ENCODE data around the gene RABGAP1L. TPM values are rescaled to one million over a fixed set of nuclear protein-coding genes. Genes with fewer than 3 reads are reported as not detected.

RABGAP1L gene
- total RNA-seq, 1 experiment from 2014 or later, result 76.9 TPM

DNA sequence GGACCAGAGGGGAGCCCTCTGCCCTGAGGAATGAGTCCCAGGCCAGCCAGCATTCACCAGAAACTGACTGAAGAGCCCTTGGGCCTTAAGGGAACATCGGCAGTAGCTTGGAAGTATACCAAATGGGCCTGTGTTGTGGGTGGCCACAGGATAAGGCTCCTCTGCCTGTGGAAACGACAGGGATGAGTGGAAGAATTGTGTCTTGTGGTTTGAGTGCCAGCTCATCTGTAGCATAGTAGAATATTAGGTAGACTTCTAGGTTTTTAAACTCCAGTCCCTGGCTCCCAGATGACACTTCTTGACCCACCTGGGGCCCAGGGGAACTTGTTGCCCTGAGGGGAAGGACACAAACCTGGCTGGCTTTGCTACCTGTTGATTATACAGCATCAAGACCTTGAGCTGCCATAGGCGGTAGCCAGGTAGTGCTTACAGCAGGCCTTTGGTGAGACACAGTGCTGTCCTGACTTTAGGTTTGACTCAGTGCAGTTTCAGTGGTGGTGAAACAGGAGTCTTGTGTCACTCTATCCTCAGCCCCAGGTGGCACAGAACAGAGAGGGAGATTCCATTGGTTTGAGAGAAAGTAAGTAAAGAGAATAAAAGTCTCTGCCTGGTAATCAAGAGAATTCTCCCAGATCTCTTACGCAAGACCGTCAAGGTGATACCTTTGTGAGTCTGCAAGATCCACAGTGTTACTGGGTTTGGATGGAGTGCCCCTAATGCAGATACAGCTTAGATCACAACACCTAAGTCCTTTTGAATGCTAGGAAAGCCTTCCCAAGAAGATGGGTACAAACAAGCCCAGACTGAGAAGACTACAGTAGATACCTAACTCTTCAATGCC lies 50.2 kb downstream of the RABGAP1L start:
- H3K9me3 Mint-ChIP-seq, result peaks cover 40% of the 10 kb centered on the region
- POLR2A ChIA-PET, result no interaction called here
- no peak for ATAC-seq
- CTCF ChIA-PET, result no interaction called here
- DNase-seq (ENCODE audit: low spot score), result no peak
- TF ChIP-seq SMAD3 (CRISPR knock-in tag; IDR thresholded peaks at IDR 0.05; ENCODE audit: borderline replicate concordance), result no peak
- TF ChIP-seq, protein P1, sequence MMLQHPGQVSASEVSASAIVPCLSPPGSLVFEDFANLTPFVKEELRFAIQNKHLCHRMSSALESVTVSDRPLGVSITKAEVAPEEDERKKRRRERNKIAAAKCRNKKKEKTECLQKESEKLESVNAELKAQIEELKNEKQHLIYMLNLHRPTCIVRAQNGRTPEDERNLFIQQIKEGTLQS (CRISPR knock-in tag; conservative IDR thresholded peaks at IDR 0.05), result no peak
- TF ChIP-seq GRHL2 (CRISPR knock-in tag; IDR thresholded peaks at IDR 0.05; ENCODE audit: insufficient replicate concordance, severe bottlenecking), result no peak
- TF ChIP-seq, protein P2, sequence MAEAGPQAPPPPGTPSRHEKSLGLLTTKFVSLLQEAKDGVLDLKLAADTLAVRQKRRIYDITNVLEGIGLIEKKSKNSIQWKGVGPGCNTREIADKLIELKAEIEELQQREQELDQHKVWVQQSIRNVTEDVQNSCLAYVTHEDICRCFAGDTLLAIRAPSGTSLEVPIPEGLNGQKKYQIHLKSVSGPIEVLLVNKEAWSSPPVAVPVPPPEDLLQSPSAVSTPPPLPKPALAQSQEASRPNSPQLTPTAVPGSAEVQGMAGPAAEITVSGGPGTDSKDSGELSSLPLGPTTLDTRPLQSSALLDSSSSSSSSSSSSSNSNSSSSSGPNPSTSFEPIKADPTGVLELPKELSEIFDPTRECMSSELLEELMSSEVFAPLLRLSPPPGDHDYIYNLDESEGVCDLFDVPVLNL (CRISPR knock-in tag; IDR thresholded peaks at IDR 0.05; ENCODE audit: borderline replicate concordance, low read depth), result no peak
- TF ChIP-seq, protein P3, sequence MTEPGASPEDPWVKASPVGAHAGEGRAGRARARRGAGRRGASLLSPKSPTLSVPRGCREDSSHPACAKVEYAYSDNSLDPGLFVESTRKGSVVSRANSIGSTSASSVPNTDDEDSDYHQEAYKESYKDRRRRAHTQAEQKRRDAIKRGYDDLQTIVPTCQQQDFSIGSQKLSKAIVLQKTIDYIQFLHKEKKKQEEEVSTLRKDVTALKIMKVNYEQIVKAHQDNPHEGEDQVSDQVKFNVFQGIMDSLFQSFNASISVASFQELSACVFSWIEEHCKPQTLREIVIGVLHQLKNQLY (CRISPR knock-in tag; IDR thresholded peaks at IDR 0.05), result no peak
- no peak for TF ChIP-seq ZNF423 (CRISPR knock-in tag; IDR thresholded peaks at IDR 0.05)
- no peak for TF ChIP-seq ATF1 (CRISPR knock-in tag; IDR thresholded peaks at IDR 0.05)
- no peak for TF ChIP-seq SOX15 (CRISPR knock-in tag; IDR thresholded peaks at IDR 0.05)
- TF ChIP-seq, protein P4, sequence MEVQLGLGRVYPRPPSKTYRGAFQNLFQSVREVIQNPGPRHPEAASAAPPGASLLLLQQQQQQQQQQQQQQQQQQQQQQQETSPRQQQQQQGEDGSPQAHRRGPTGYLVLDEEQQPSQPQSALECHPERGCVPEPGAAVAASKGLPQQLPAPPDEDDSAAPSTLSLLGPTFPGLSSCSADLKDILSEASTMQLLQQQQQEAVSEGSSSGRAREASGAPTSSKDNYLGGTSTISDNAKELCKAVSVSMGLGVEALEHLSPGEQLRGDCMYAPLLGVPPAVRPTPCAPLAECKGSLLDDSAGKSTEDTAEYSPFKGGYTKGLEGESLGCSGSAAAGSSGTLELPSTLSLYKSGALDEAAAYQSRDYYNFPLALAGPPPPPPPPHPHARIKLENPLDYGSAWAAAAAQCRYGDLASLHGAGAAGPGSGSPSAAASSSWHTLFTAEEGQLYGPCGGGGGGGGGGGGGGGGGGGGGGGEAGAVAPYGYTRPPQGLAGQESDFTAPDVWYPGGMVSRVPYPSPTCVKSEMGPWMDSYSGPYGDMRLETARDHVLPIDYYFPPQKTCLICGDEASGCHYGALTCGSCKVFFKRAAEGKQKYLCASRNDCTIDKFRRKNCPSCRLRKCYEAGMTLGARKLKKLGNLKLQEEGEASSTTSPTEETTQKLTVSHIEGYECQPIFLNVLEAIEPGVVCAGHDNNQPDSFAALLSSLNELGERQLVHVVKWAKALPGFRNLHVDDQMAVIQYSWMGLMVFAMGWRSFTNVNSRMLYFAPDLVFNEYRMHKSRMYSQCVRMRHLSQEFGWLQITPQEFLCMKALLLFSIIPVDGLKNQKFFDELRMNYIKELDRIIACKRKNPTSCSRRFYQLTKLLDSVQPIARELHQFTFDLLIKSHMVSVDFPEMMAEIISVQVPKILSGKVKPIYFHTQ (CRISPR knock-in tag; IDR thresholded peaks at IDR 0.05), result no peak
- TF ChIP-seq TCF7 (CRISPR knock-in tag; IDR thresholded peaks at IDR 0.05; ENCODE audit: low read depth), result no peak
- TF ChIP-seq, protein P5, sequence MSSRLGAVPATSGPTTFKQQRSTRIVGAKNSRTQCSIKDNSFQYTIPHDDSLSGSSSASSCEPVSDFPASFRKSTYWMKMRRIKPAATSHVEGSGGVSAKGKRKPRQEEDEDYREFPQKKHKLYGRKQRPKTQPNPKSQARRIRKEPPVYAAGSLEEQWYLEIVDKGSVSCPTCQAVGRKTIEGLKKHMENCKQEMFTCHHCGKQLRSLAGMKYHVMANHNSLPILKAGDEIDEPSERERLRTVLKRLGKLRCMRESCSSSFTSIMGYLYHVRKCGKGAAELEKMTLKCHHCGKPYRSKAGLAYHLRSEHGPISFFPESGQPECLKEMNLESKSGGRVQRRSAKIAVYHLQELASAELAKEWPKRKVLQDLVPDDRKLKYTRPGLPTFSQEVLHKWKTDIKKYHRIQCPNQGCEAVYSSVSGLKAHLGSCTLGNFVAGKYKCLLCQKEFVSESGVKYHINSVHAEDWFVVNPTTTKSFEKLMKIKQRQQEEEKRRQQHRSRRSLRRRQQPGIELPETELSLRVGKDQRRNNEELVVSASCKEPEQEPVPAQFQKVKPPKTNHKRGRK (CRISPR knock-in tag; IDR thresholded peaks at IDR 0.05; ENCODE audit: borderline replicate concordance), result no peak
- H3K4me1 Mint-ChIP-seq, result peaks cover 20% of the 10 kb centered on the region
- no peak overlapping the region for H3K27ac Mint-ChIP-seq
- no peaks in the 10 kb centered on the region for H3K27me3 Mint-ChIP-seq (ENCODE audit: low read depth)
- H3K4me3 Mint-ChIP-seq, result no peak overlapping the region
- H3K36me3 Mint-ChIP-seq, result peaks cover 18% of the 10 kb centered on the region

DNA sequence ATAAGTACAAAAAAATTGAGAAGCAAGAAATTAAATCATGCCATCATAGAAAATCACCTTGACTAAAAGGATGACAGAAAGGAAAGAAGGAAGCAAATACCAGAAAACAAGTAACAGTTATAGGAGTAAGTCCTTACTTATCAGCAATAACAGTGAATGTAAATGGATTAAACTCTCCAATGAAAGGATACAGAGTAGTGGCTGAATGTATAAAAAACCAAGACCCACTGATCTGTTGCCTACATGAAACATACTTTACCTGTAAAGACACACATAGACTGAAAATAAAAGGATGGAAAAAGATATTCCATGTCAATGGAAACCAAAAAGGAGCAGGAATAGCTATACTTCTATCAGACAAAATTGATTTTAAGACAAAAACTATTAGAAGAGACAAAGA lies 52.2 kb downstream of the RABGAP1L start:
- Mint-ChIP-seq H3K36me3 (peaks cover 18% of the 10 kb centered on the region), H3K27ac (no peak overlapping the region), H3K4me1 (peaks cover 3% of the 10 kb centered on the region), H3K4me3 (no peak overlapping the region), H3K9me3 (peaks cover 35% of the 10 kb centered on the region), H3K27me3 (ENCODE audit: low read depth) (no peaks in the 10 kb centered on the region)
- POLR2A ChIA-PET, result no interaction called here
- CTCF ChIA-PET, result no interaction called here
- ATAC-seq (no peak), DNase-seq (ENCODE audit: low spot score) (no peak)
- TF ChIP-seq FOXP1 (CRISPR knock-in tag; IDR thresholded peaks at IDR 0.05; ENCODE audit: borderline replicate concordance) (no peak), MXD4 (CRISPR knock-in tag; IDR thresholded peaks at IDR 0.05; ENCODE audit: borderline replicate concordance) (no peak), TEAD4 (CRISPR knock-in tag; IDR thresholded peaks at IDR 0.05) (no peak)
- TF ChIP-seq, protein P6, sequence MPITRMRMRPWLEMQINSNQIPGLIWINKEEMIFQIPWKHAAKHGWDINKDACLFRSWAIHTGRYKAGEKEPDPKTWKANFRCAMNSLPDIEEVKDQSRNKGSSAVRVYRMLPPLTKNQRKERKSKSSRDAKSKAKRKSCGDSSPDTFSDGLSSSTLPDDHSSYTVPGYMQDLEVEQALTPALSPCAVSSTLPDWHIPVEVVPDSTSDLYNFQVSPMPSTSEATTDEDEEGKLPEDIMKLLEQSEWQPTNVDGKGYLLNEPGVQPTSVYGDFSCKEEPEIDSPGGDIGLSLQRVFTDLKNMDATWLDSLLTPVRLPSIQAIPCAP (CRISPR knock-in tag; IDR thresholded peaks at IDR 0.05), result no peak
